BJ (cell line): Measurements from ENCODE around the gene GALR2. TPM values are rescaled to one million over a fixed set of nuclear protein-coding genes. Genes with fewer than 3 reads are reported as not detected.

Experiments
- CTCF ChIA-PET: fragments of 350-600 bp; formaldehyde crosslinking; extraction: SDS; loops from one replicate; lab custom pipeline; 2021; ENCODE audit warnings: antibody characterized with exemption, inconsistent platforms; lab: Yijun Ruan, JAX
- POLR2A ChIA-PET: fragments of 300-600 bp; sonication (Branson Sonifier 250); formaldehyde crosslinking; extraction: SDS; loops from one replicate; lab custom pipeline; 2021; ENCODE audit warnings: antibody characterized with exemption; lab: Charles Lee
- DNase-seq: peaks from one replicate; pipeline ENCODE4 v3.0.0-alpha.2; 2011; ENCODE audit warnings: low read depth
- H3K27me3 ChIP-seq: 2 replicates; pipeline ENCODE4 v1.6.0; 2011; ENCODE audit warnings: low read length; ENCODE audit not compliant: control insufficient read depth, insufficient read depth
- H3K36me3 ChIP-seq: 2 replicates; pipeline ENCODE4 v1.5.1; 2011; ENCODE audit warnings: low read length; ENCODE audit not compliant: control insufficient read depth, insufficient read depth
- H3K4me3 ChIP-seq: 2 replicates; pipeline ENCODE4 v1.5.1; 2011; ENCODE audit warnings: low read depth, mild to moderate bottlenecking, control low read depth, low read length
- polyA plus RNA-seq: library from polyadenylated mRNA; depleted of rRNA; stranded (reverse); fragments of >200 nt; gene quantifications from 2 replicates; pipeline ENCODE4 v1.2.3, GENCODE V29; 2011; rRNA removed
- small RNA-seq: library from RNA; depleted of rRNA; stranded (forward); fragments of <200 nt; gene quantifications from one replicate; pipeline ENCODE3, GENCODE V24; 2012; ENCODE audit warnings: low replicate concordance, low read depth; ENCODE audit not compliant: insufficient read length
- TF ChIP-seq, protein P1 (sequence below): IDR thresholded peaks from 2 replicates; pipeline ENCODE4 v1.5.1; 2011; ENCODE audit warnings: low read depth, mild to moderate bottlenecking, control low read depth, inconsistent platforms, low read length, moderate library complexity; ENCODE audit not compliant: insufficient read depth

Gene GALR2
- polyA plus RNA-seq, 1 experiment: not detected

GRCh38 chr17:76124582-76125390 lies 50.2 kb downstream of the GALR2 start:
- H3K27me3 ChIP-seq: no peaks in the 10 kb centered on the region
- no peak overlapping the region for H3K4me3 ChIP-seq
- no peaks in the 10 kb centered on the region for H3K36me3 ChIP-seq
- ChIA-PET CTCF (interaction anchor here (0.6 to 13.3 kb wide), 6 partner anchors 10 to 270 kb away, joined by 3 to 247 read pairs (median 4); no protein-coding TSS in a partner anchor), POLR2A (no interaction called here)
- no peak for DNase-seq
- TF ChIP-seq, protein P1, sequence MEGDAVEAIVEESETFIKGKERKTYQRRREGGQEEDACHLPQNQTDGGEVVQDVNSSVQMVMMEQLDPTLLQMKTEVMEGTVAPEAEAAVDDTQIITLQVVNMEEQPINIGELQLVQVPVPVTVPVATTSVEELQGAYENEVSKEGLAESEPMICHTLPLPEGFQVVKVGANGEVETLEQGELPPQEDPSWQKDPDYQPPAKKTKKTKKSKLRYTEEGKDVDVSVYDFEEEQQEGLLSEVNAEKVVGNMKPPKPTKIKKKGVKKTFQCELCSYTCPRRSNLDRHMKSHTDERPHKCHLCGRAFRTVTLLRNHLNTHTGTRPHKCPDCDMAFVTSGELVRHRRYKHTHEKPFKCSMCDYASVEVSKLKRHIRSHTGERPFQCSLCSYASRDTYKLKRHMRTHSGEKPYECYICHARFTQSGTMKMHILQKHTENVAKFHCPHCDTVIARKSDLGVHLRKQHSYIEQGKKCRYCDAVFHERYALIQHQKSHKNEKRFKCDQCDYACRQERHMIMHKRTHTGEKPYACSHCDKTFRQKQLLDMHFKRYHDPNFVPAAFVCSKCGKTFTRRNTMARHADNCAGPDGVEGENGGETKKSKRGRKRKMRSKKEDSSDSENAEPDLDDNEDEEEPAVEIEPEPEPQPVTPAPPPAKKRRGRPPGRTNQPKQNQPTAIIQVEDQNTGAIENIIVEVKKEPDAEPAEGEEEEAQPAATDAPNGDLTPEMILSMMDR: peak; percentile 25; the same call in 1 of the 2 replicates

DNA sequence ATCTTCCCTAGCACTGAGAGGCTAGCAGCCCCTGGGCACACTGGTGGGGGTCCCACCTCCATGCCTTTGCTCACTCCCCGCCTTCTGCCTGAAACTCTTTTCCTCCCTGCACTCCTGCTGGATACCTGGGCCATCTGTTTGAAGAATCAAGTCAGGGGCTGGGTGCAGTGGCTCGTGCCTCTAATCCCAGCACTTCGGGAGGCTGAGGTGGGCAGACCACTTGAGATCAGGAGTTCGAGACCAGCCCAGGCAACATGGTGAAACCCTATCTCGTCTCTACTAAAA lies 50.8 kb downstream of the GALR2 start:
- DNase-seq: no peak
- no peaks in the 10 kb centered on the region for H3K27me3 ChIP-seq
- ChIA-PET CTCF (interaction anchor here (0.6 to 13.3 kb wide), 4 partner anchors 10 to 269 kb away, joined by 3 to 247 read pairs (median 52); no protein-coding TSS in a partner anchor), POLR2A (no interaction called here)
- no peak overlapping the region for H3K4me3 ChIP-seq
- TF ChIP-seq, protein P1: no peak
- H3K36me3 ChIP-seq: no peaks in the 10 kb centered on the region

DNA sequence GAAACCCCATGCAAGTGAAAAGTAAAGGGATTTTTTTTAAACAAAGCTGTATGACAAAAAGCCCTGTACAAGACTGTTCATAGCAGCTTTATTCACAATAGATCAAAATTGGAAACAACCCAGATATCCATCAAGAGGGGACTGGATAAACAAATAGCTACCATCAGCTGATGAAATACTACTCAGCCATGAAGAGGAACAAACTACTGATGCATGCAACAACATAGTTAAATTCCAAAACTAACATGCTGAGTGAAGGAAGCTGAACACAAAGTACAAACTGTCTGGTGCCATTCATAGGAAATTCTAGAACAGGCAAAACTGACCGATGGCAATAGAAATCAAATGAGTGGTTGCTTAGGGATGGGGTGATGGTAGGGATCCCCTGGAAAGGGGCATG lies 51.3 kb downstream of the GALR2 start:
- POLR2A ChIA-PET: no interaction called here
- CTCF ChIA-PET: interaction anchor here (0.7 to 13.3 kb wide), 7 partner anchors 9 to 155 kb away, joined by 3 to 247 read pairs (median 3); no protein-coding TSS in a partner anchor
- Histone ChIP-seq H3K4me3 (no peak overlapping the region), H3K36me3 (no peaks in the 10 kb centered on the region), H3K27me3 (no peaks in the 10 kb centered on the region)
- no peak for DNase-seq
- TF ChIP-seq, protein P1: no peak

Small RNA genes lying within 50 kb of the gene (small RNA-seq; reads per million reads assigned to genes)
- 0.63 reads per million for gene MIR6868

Other genes with a start within 250 kb of the GALR2 start
- gene UNC13D, start 230.4 kb upstream of the GALR2 start, polyA plus RNA-seq: 0.28 and 0.40 TPM in 2 replicates
- gene WBP2, start 219.4 kb upstream of the GALR2 start, polyA plus RNA-seq: 28.5 and 37.0 TPM in 2 replicates
- 2.4 and 3.2 TPM in 2 replicates for gene TRIM47, start 196.2 kb upstream of the GALR2 start, polyA plus RNA-seq
- gene TRIM65, start 177.8 kb upstream of the GALR2 start, polyA plus RNA-seq: 5.5 and 8.6 TPM in 2 replicates
- 22.7 and 60.9 TPM in 2 replicates for gene MRPL38, start 169.9 kb upstream of the GALR2 start, polyA plus RNA-seq
- 3.4 and 4.8 TPM in 2 replicates for gene FBF1, start 133.7 kb upstream of the GALR2 start, polyA plus RNA-seq
- gene ACOX1, start 95.6 kb upstream of the GALR2 start, polyA plus RNA-seq: 32.1 and 33.6 TPM in 2 replicates
- gene TEN1, start 95.5 kb upstream of the GALR2 start, polyA plus RNA-seq: 17.5 and 25.6 TPM in 2 replicates
- gene CDK3, start 73.9 kb upstream of the GALR2 start, polyA plus RNA-seq: 3.7 and 5.6 TPM in 2 replicates
- gene EVPL, start 47.5 kb upstream of the GALR2 start, polyA plus RNA-seq: not detected in 2 replicates
- gene SRP68, start 2.3 kb upstream of the GALR2 start, polyA plus RNA-seq: 62.6 and 70.8 TPM in 2 replicates
- gene ZACN, start 4.4 kb downstream of the GALR2 start, polyA plus RNA-seq: 0.05 TPM in 1 of 2 replicates, not detected in the other
- 91.7 and 122 TPM in 2 replicates for gene EXOC7, start 29.0 kb downstream of the GALR2 start, polyA plus RNA-seq
- not detected in 2 replicates for gene FOXJ1, start 66.5 kb downstream of the GALR2 start, polyA plus RNA-seq
- gene RNF157, start 165.7 kb downstream of the GALR2 start, polyA plus RNA-seq: 0.13 and 0.50 TPM in 2 replicates
- 35.0 and 50.7 TPM in 2 replicates for gene UBALD2, start 190.6 kb downstream of the GALR2 start, polyA plus RNA-seq
- 2.1 and 3.4 TPM in 2 replicates for gene QRICH2, start 233.5 kb downstream of the GALR2 start, polyA plus RNA-seq